A673 (cell line): ENCODE data around the gene SETD4. TPM values are rescaled to one million over a fixed set of nuclear protein-coding genes. Genes with fewer than 3 reads are reported as not detected.
A peak's percentile ranks its signal among the peaks of the same experiment; 100 is the strongest.

Experiments
- BruUV-seq: library from RNA; stranded (reverse); fragments of 400-500 nt; replicated peaks from 2 replicates; lab custom pipeline; 2021; lab: Mats Ljungman, UMichigan
- CTCF ChIA-PET: fragments of 300-600 bp; sonication (Branson Sonifier 250); formaldehyde crosslinking; loops from one replicate; lab custom pipeline; 2022; ENCODE audit warnings: antibody characterized with exemption; lab: Charles Lee
- POLR2A ChIA-PET: fragments of 300-600 bp; sonication (Branson Sonifier 250); formaldehyde crosslinking; loops from one replicate; lab custom pipeline; 2022; ENCODE audit warnings: antibody characterized with exemption; ENCODE audit not compliant: low non-redundant PET; lab: Charles Lee
- DNase-seq: peaks from one replicate; pipeline ENCODE4 v3.0.0-alpha.2; 2015; ENCODE audit warnings: low spot score
- H3K27ac ChIP-seq: fragments of 200-600 bp; sonication (generic); 2 replicates; pipeline ENCODE4 v1.5.1; 2016; ENCODE audit warnings: mixed run types, low read depth, mild to moderate bottlenecking, mixed read lengths, antibody characterized with exemption, low read length; ENCODE audit not compliant: poor library complexity, severe bottlenecking
- H3K27me3 ChIP-seq: fragments of 200-600 bp; sonication (generic); replicated peaks from 2 replicates; pipeline ENCODE4 v1.6.1; 2017; ENCODE audit warnings: mixed run types, low read depth, mild to moderate bottlenecking, mixed read lengths, antibody characterized with exemption, low read length; ENCODE audit not compliant: insufficient read depth, poor library complexity
- H3K36me3 ChIP-seq: fragments of 200-600 bp; sonication (generic); 2 replicates; pipeline ENCODE4 v1.6.1; 2016; ENCODE audit warnings: mixed run types, mild to moderate bottlenecking, mixed read lengths, antibody characterized with exemption, low read length; ENCODE audit not compliant: insufficient read depth, poor library complexity, severe bottlenecking
- H3K4me1 ChIP-seq: fragments of 200-600 bp; sonication (generic); 2 replicates; pipeline ENCODE4 v1.6.1; 2017; ENCODE audit warnings: mixed run types, mild to moderate bottlenecking, mixed read lengths, antibody characterized with exemption, low read length; ENCODE audit not compliant: insufficient read depth, poor library complexity, severe bottlenecking
- H3K4me3 ChIP-seq: fragments of 200-600 bp; sonication (generic); 2 replicates; pipeline ENCODE4 v1.5.1; 2016; ENCODE audit warnings: low read depth, mixed run types, mild to moderate bottlenecking, mixed read lengths, low read length; ENCODE audit not compliant: poor library complexity, severe bottlenecking
- H3K9me3 ChIP-seq: fragments of 200-600 bp; sonication (generic); 2 replicates; pipeline ENCODE4 v1.6.1; 2016; ENCODE audit warnings: mixed run types, low read depth, mild to moderate bottlenecking, mixed read lengths, antibody characterized with exemption, low read length; ENCODE audit not compliant: poor library complexity, severe bottlenecking
- EZH2 ChIP-seq: fragments of 200-600 bp; sonication (generic); IDR thresholded peaks from 2 replicates; pipeline ENCODE4 v1.6.1; 2017; ENCODE audit warnings: borderline replicate concordance, low read depth, mild to moderate bottlenecking, mixed read lengths, antibody characterized with exemption, low read length; ENCODE audit not compliant: poor library complexity, severe bottlenecking
- intact Hi-C: fragments of 100-400 bp; cut with micrococcal nuclease; formaldehyde crosslinking; loops from one replicate; pipeline ENCODE4 v1.10.0; 2022; ENCODE audit not compliant: unreplicated experiment
- total RNA-seq: library from RNA; stranded (reverse); gene quantifications from 2 replicates; pipeline ENCODE4 v1.2.3, GENCODE V29; 2021
- TF ChIP-seq, protein P1 (sequence below): fragments of 300-800, 200-600 bp; sonication (generic); conservative IDR thresholded peaks from 2 replicates; pipeline ENCODE4 v1.5.1; 2017; ENCODE audit warnings: low read depth, mild to moderate bottlenecking, antibody characterized with exemption, low read length, moderate library complexity, mixed read lengths

SETD4 gene
- total RNA-seq, 1 experiment from 2014 or later = 29.3 TPM

- ChIA-PET POLR2A (no interaction called here), CTCF (no interaction called here)
- BruUV-seq = no TSS peak
- TF ChIP-seq EZH2 = no peak
- TF ChIP-seq, protein P1, sequence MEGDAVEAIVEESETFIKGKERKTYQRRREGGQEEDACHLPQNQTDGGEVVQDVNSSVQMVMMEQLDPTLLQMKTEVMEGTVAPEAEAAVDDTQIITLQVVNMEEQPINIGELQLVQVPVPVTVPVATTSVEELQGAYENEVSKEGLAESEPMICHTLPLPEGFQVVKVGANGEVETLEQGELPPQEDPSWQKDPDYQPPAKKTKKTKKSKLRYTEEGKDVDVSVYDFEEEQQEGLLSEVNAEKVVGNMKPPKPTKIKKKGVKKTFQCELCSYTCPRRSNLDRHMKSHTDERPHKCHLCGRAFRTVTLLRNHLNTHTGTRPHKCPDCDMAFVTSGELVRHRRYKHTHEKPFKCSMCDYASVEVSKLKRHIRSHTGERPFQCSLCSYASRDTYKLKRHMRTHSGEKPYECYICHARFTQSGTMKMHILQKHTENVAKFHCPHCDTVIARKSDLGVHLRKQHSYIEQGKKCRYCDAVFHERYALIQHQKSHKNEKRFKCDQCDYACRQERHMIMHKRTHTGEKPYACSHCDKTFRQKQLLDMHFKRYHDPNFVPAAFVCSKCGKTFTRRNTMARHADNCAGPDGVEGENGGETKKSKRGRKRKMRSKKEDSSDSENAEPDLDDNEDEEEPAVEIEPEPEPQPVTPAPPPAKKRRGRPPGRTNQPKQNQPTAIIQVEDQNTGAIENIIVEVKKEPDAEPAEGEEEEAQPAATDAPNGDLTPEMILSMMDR = no peak
- DNase-seq = no peak
- Histone ChIP-seq H3K4me3 (no peak overlapping the region), H3K27me3 (no peaks in the 10 kb centered on the region), H3K4me1 (peaks cover 20% of the 10 kb centered on the region), H3K27ac (peak overlapping the region; percentile 37), H3K36me3 (no peaks in the 10 kb centered on the region), H3K9me3 (no peaks in the 10 kb centered on the region)
- intact Hi-C loops = no loop called here
Observed at GRCh38 chr21:35989138-35989735, 71.1 kb downstream of the SETD4 start.

DNA sequence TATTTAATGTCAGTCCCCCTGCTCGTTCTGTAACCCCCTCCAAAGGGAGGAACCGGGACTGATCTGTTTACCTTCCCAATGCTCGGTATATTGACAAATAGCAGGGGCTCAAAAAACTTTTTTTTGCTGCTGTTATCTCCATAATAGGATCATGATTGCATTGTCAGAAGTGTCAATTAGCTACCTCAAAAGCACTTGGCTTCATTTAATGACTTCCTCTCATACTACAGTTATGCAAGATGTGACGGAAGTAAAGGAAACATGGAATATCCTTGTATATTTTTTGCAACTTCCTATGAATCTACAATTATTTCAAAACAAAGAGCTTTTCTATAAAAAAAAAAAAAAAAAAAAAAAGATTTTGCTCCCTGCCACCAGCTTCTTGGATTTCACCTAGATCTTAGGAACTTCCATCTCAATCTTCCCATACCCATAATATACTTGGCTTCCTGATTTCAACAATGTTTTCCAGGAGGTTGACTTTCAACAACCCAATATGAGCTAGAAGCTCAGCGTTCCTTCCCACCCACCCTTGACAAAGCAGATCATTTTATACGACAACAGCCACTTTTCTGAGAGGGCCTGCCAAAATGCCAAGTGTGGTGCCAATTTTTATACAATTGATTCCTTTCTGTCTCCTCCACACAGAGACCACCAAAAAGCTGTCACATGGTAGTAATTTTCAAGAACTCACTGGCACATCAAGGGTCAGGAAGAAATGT, 71.7 kb downstream of the SETD4 start:
- BruUV-seq = no TSS peak
- ChIA-PET CTCF (interaction anchor here (0.6 to 0.7 kb wide), 2 partner anchors 129 to 141 kb away, joined by 6 to 9 read pairs; no protein-coding TSS in a partner anchor), POLR2A (no interaction called here)

DNA sequence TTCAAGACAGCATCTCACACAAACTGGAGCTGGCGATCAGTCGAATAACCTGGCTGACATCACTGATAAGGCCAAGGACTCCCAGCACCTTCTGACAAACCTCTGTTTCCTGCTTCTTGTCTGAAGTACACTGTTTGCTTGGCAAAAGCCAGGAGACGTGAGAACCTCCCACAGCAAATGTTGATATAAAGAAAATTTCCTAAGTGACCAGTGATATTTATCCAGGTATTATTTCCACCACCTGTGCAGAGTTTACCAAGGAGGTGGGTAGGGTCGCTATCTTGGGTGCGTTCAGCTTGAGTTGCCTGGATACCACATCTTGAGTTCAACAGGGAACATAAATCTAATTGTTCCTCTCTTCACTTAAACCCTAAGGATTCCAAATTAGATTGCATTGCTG, 72.9 kb downstream of the SETD4 start:
- H3K27me3 ChIP-seq = no peaks in the 10 kb centered on the region
- BruUV-seq = no TSS peak
- TF ChIP-seq EZH2 = no peak
- TF ChIP-seq, protein P1 = no peak
- intact Hi-C loops = no loop called here
- POLR2A ChIA-PET = no interaction called here
- no peaks in the 10 kb centered on the region for H3K36me3 ChIP-seq
- CTCF ChIA-PET = no interaction called here
- H3K9me3 ChIP-seq = no peaks in the 10 kb centered on the region
- no peak for DNase-seq
- H3K4me3 ChIP-seq = no peak overlapping the region
- peaks cover 20% of the 10 kb centered on the region for H3K4me1 ChIP-seq
- no peak overlapping the region for H3K27ac ChIP-seq

More for the DNA sequence above, 71.7 kb downstream of the SETD4 start:
- H3K36me3 ChIP-seq = no peaks in the 10 kb centered on the region
- no peaks in the 10 kb centered on the region for H3K27me3 ChIP-seq
- peak overlapping the region; percentile 37 for H3K27ac ChIP-seq
- intact Hi-C loops = no loop called here
- no peaks in the 10 kb centered on the region for H3K9me3 ChIP-seq
- H3K4me3 ChIP-seq = no peak overlapping the region
- H3K4me1 ChIP-seq = peaks cover 20% of the 10 kb centered on the region
- no peak for TF ChIP-seq EZH2
- TF ChIP-seq, protein P1 = no peak
- peak; percentile 86 for DNase-seq
